ENCODE measurements around the gene KRT74. TPM values are rescaled to one million over a fixed set of nuclear protein-coding genes. Genes with fewer than 3 reads are reported as not detected.

Gene KRT74
- polyA plus RNA-seq, 1 experiment = not detected

DNA sequence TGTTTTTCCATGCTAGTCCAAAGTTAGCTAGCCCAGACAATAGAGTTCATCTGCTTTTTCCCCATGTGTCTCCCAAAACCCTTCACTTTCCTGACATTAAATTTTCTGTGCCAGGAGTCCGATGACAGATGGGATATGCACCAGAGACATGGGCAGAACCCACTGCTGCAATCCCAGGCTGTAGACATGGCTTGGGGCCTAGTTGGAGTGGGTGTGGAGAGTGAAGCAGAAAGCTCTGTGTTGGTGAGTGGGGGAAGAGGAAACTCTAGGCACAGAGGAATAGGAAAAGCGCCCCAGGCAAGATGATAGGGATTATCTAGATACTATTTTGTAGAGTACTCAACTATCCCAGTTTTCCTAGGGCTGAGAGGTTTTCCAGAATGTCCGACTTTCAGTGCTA lies 4.8 kb upstream of the KRT74 start:
- H3K27me3 ChIP-seq (ENCODE audit: control insufficient read depth, insufficient read depth, low read length) = peaks cover 10% of the 10 kb centered on the region
- no peak overlapping the region for H3K4me3 ChIP-seq (ENCODE audit: low read depth, low read length)
- CTCF ChIA-PET = interaction anchor here (17.2 kb wide), 1 partner anchor 301 kb away, joined by 283 read pairs; no protein-coding TSS in a partner anchor
- DNase-seq (ENCODE audit: low read depth) = no peak
- no peak for TF ChIP-seq CTCF (IDR thresholded peaks at IDR 0.05; ENCODE audit: insufficient read depth, low read depth, low read length)
- H3K36me3 ChIP-seq (ENCODE audit: control insufficient read depth, insufficient read depth, low read length) = no peaks in the 10 kb centered on the region
- POLR2A ChIA-PET = no interaction called here

DNA sequence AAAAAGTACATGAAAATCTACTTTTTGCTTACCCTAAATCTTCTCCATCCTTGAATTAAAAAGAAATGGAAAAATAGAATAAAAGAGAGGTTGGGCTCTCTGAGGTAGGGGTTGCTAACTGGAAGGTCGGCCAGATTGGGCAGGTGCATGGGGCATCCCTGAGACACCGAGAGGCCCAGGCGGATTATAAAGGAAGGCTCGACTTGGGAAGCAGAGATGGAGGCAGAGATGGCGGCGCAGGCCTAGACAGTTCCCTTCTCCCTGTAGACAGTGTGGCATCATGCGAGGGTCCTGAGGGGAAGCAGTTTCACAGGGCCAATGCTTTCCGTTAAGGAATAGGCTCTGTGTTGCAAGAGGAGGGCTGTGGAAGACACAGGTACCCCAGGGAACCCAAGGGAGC lies 3.7 kb upstream of the KRT74 start:
- ChIA-PET POLR2A (no interaction called here), CTCF (interaction anchor here (0.7 to 17.2 kb wide), 3 partner anchors 21 to 302 kb away, joined by 3 to 283 read pairs (median 3); no protein-coding TSS in a partner anchor)
- H3K36me3 ChIP-seq (ENCODE audit: control insufficient read depth, insufficient read depth, low read length) = no peaks in the 10 kb centered on the region
- no peak for TF ChIP-seq CTCF (IDR thresholded peaks at IDR 0.05; ENCODE audit: insufficient read depth, low read depth, low read length)
- H3K27me3 ChIP-seq (ENCODE audit: control insufficient read depth, insufficient read depth, low read length) = peaks cover 9% of the 10 kb centered on the region
- no peak overlapping the region for H3K4me3 ChIP-seq (ENCODE audit: low read depth, low read length)
- no peak for DNase-seq (ENCODE audit: low read depth)

- no peaks in the 10 kb centered on the region for H3K36me3 ChIP-seq (ENCODE audit: control insufficient read depth, insufficient read depth, low read length)
- ChIA-PET POLR2A (no interaction called here), CTCF (interaction anchor here (1.0 to 17.2 kb wide), 3 partner anchors 196 to 303 kb away, joined by 3 to 283 read pairs (median 4); no protein-coding TSS in a partner anchor)
- H3K4me3 ChIP-seq (ENCODE audit: low read depth, low read length) = no peak overlapping the region
- no peak for DNase-seq (ENCODE audit: low read depth)
- peaks cover 10% of the 10 kb centered on the region for H3K27me3 ChIP-seq (ENCODE audit: control insufficient read depth, insufficient read depth, low read length)
- no peak for TF ChIP-seq CTCF (IDR thresholded peaks at IDR 0.05; ENCODE audit: insufficient read depth, low read depth, low read length)
Observed at GRCh38 chr12:52575948-52576347, 2.3 kb upstream of the KRT74 start.

GRCh38 chr12:52575256-52575655 lies 1.6 kb upstream of the KRT74 start:
- Histone ChIP-seq H3K27me3 (ENCODE audit: control insufficient read depth, insufficient read depth, low read length) (peaks cover 10% of the 10 kb centered on the region), H3K36me3 (ENCODE audit: control insufficient read depth, insufficient read depth, low read length) (no peaks in the 10 kb centered on the region), H3K4me3 (ENCODE audit: low read depth, low read length) (no peak overlapping the region)
- DNase-seq (ENCODE audit: low read depth) = no peak
- ChIA-PET CTCF (interaction anchor here (1.0 to 17.2 kb wide), 5 partner anchors 14 to 304 kb away, joined by 3 to 283 read pairs (median 5); no protein-coding TSS in a partner anchor), POLR2A (no interaction called here)
- TF ChIP-seq CTCF (IDR thresholded peaks at IDR 0.05; ENCODE audit: insufficient read depth, low read depth, low read length) = no peak

GRCh38 chr12:52573306-52573705 lies 337 bp downstream of the KRT74 start:
- ChIA-PET CTCF (interaction anchor here (0.7 to 17.2 kb wide), 3 partner anchors 9 to 392 kb away, joined by 4 to 283 read pairs (median 6); no protein-coding TSS in a partner anchor), POLR2A (no interaction called here)
- Histone ChIP-seq H3K27me3 (ENCODE audit: control insufficient read depth, insufficient read depth, low read length) (peaks cover 10% of the 10 kb centered on the region), H3K36me3 (ENCODE audit: control insufficient read depth, insufficient read depth, low read length) (no peaks in the 10 kb centered on the region), H3K4me3 (ENCODE audit: low read depth, low read length) (no peak overlapping the region)
- DNase-seq (ENCODE audit: low read depth) = no peak
- no peak for TF ChIP-seq CTCF (IDR thresholded peaks at IDR 0.05; ENCODE audit: insufficient read depth, low read depth, low read length)
